ENCODE data around the gene ZBTB16.

Gene ZBTB16

GRCh38 chr11:114156131-114156581 lies 96.6 kb downstream of the ZBTB16 start:
- Mint-ChIP-seq H3K4me3 (no peak overlapping the region), H3K4me1 (ENCODE audit: low read depth) (peaks cover 65% of the 10 kb centered on the region), H3K27me3 (no peaks in the 10 kb centered on the region), H3K9me3 (no peaks in the 10 kb centered on the region), H3K27ac (no peak overlapping the region), H3K36me3 (ENCODE audit: low read depth) (no peaks in the 10 kb centered on the region)

- Mint-ChIP-seq H3K9me3 (no peaks in the 10 kb centered on the region), H3K27ac (no peak overlapping the region), H3K4me1 (ENCODE audit: low read depth) (peaks cover 71% of the 10 kb centered on the region), H3K27me3 (no peaks in the 10 kb centered on the region), H3K36me3 (ENCODE audit: low read depth) (no peaks in the 10 kb centered on the region), H3K4me3 (no peak overlapping the region)
These were observed 97.3 kb downstream of the ZBTB16 start for GRCh38 chr11:114156782-114157181.

GRCh38 chr11:114157476-114158050 lies 98.1 kb downstream of the ZBTB16 start:
- Mint-ChIP-seq H3K27ac (no peak overlapping the region), H3K9me3 (no peaks in the 10 kb centered on the region), H3K27me3 (no peaks in the 10 kb centered on the region), H3K4me1 (ENCODE audit: low read depth) (peaks cover 70% of the 10 kb centered on the region), H3K36me3 (ENCODE audit: low read depth) (no peaks in the 10 kb centered on the region), H3K4me3 (no peak overlapping the region)

GRCh38 chr11:114158421-114158820 lies 98.9 kb downstream of the ZBTB16 start:
- H3K27me3 Mint-ChIP-seq: no peaks in the 10 kb centered on the region
- H3K4me1 Mint-ChIP-seq (ENCODE audit: low read depth): peaks cover 72% of the 10 kb centered on the region
- no peak overlapping the region for H3K27ac Mint-ChIP-seq
- no peak overlapping the region for H3K4me3 Mint-ChIP-seq
- H3K9me3 Mint-ChIP-seq: no peaks in the 10 kb centered on the region
- no peaks in the 10 kb centered on the region for H3K36me3 Mint-ChIP-seq (ENCODE audit: low read depth)

- H3K27me3 Mint-ChIP-seq: no peaks in the 10 kb centered on the region
- H3K9me3 Mint-ChIP-seq: no peaks in the 10 kb centered on the region
- H3K36me3 Mint-ChIP-seq (ENCODE audit: low read depth): no peaks in the 10 kb centered on the region
- peaks cover 74% of the 10 kb centered on the region for H3K4me1 Mint-ChIP-seq (ENCODE audit: low read depth)
- H3K4me3 Mint-ChIP-seq: no peak overlapping the region
- H3K27ac Mint-ChIP-seq: peak overlapping the region; percentile 73
These were observed 99.4 kb downstream of the ZBTB16 start for GRCh38 chr11:114158886-114159285.

GRCh38 chr11:114159320-114159719 lies 99.8 kb downstream of the ZBTB16 start:
- Mint-ChIP-seq H3K4me3 (peak overlapping the region; percentile 42), H3K9me3 (no peaks in the 10 kb centered on the region), H3K27me3 (no peaks in the 10 kb centered on the region), H3K36me3 (ENCODE audit: low read depth) (no peaks in the 10 kb centered on the region), H3K4me1 (ENCODE audit: low read depth) (peaks cover 75% of the 10 kb centered on the region), H3K27ac (peak overlapping the region; percentile 73)

- Mint-ChIP-seq H3K36me3 (ENCODE audit: low read depth) (no peaks in the 10 kb centered on the region), H3K4me1 (ENCODE audit: low read depth) (peaks cover 77% of the 10 kb centered on the region), H3K27me3 (no peaks in the 10 kb centered on the region), H3K4me3 (peak overlapping the region; percentile 54), H3K27ac (peak overlapping the region; percentile 73), H3K9me3 (no peaks in the 10 kb centered on the region)
These were observed 100.5 kb downstream of the ZBTB16 start for GRCh38 chr11:114159802-114160632.

- H3K27me3 Mint-ChIP-seq: no peaks in the 10 kb centered on the region
These were observed 101.4 kb downstream of the ZBTB16 start for GRCh38 chr11:114160894-114161293.

GRCh38 chr11:114161486-114162250 lies 102.2 kb downstream of the ZBTB16 start:
- no peaks in the 10 kb centered on the region for H3K27me3 Mint-ChIP-seq
- no peaks in the 10 kb centered on the region for H3K9me3 Mint-ChIP-seq
- H3K4me1 Mint-ChIP-seq (ENCODE audit: low read depth): peaks cover 91% of the 10 kb centered on the region
- H3K4me3 Mint-ChIP-seq: no peak overlapping the region
- peak overlapping the region; percentile 24 for H3K27ac Mint-ChIP-seq
- H3K36me3 Mint-ChIP-seq (ENCODE audit: low read depth): no peaks in the 10 kb centered on the region

More at GRCh38 chr11:114160894-114161293, 101.4 kb downstream of the ZBTB16 start:
- H3K4me1 Mint-ChIP-seq (ENCODE audit: low read depth): peaks cover 84% of the 10 kb centered on the region
- H3K27ac Mint-ChIP-seq: no peak overlapping the region
- H3K36me3 Mint-ChIP-seq (ENCODE audit: low read depth): no peaks in the 10 kb centered on the region
- H3K9me3 Mint-ChIP-seq: no peaks in the 10 kb centered on the region
- no peak overlapping the region for H3K4me3 Mint-ChIP-seq

- Mint-ChIP-seq H3K36me3 (ENCODE audit: low read depth) (no peaks in the 10 kb centered on the region), H3K4me3 (no peak overlapping the region), H3K4me1 (ENCODE audit: low read depth) (peaks cover 92% of the 10 kb centered on the region), H3K27ac (no peak overlapping the region), H3K27me3 (no peaks in the 10 kb centered on the region), H3K9me3 (no peaks in the 10 kb centered on the region)
These were observed 103.2 kb downstream of the ZBTB16 start for GRCh38 chr11:114162719-114163123.

GRCh38 chr11:114163229-114163631 lies 103.7 kb downstream of the ZBTB16 start:
- peak overlapping the region; percentile 59 for H3K27ac Mint-ChIP-seq
- no peaks in the 10 kb centered on the region for H3K27me3 Mint-ChIP-seq
- H3K4me1 Mint-ChIP-seq (ENCODE audit: low read depth): peaks cover 92% of the 10 kb centered on the region
- no peaks in the 10 kb centered on the region for H3K36me3 Mint-ChIP-seq (ENCODE audit: low read depth)
- no peaks in the 10 kb centered on the region for H3K9me3 Mint-ChIP-seq
- no peak overlapping the region for H3K4me3 Mint-ChIP-seq

GRCh38 chr11:114163830-114164401 lies 104.4 kb downstream of the ZBTB16 start:
- no peaks in the 10 kb centered on the region for H3K27me3 Mint-ChIP-seq
- no peak overlapping the region for H3K27ac Mint-ChIP-seq
- no peaks in the 10 kb centered on the region for H3K9me3 Mint-ChIP-seq
- H3K4me3 Mint-ChIP-seq: no peak overlapping the region
- H3K4me1 Mint-ChIP-seq (ENCODE audit: low read depth): peaks cover 92% of the 10 kb centered on the region
- no peaks in the 10 kb centered on the region for H3K36me3 Mint-ChIP-seq (ENCODE audit: low read depth)

GRCh38 chr11:114164546-114164945 lies 105.0 kb downstream of the ZBTB16 start:
- H3K9me3 Mint-ChIP-seq: no peaks in the 10 kb centered on the region
- H3K27ac Mint-ChIP-seq: no peak overlapping the region
- H3K36me3 Mint-ChIP-seq (ENCODE audit: low read depth): no peaks in the 10 kb centered on the region
- no peaks in the 10 kb centered on the region for H3K27me3 Mint-ChIP-seq
- peaks cover 92% of the 10 kb centered on the region for H3K4me1 Mint-ChIP-seq (ENCODE audit: low read depth)
- H3K4me3 Mint-ChIP-seq: no peak overlapping the region

GRCh38 chr11:114165326-114166230 lies 106.1 kb downstream of the ZBTB16 start:
- no peak overlapping the region for H3K4me3 Mint-ChIP-seq

More at GRCh38 chr11:114165326-114166230, 106.1 kb downstream of the ZBTB16 start:
- Mint-ChIP-seq H3K9me3 (no peaks in the 10 kb centered on the region), H3K4me1 (ENCODE audit: low read depth) (peaks cover 92% of the 10 kb centered on the region), H3K36me3 (ENCODE audit: low read depth) (no peaks in the 10 kb centered on the region), H3K27me3 (no peaks in the 10 kb centered on the region), H3K27ac (no peak overlapping the region)

All from stimulated activated naive CD8-positive, alpha-beta T cell treated with anti-CD3 and anti-CD28 coated beads, Interleukin-15, Interleukin-2, amounts not matched to agents 100 ng/mL and 50 ng/mL, for 24 hours (primary cell).